UCSD-AML1 (cell line): ENCODE results near the gene PIP5KL1.
"Not testable (repeated sequence)": the region's sequence is repeated elsewhere in the genome, so short reads cannot be mapped to it uniquely, and the experiment has no call there.

Experiments used
- DNase-seq: peaks from one replicate; lab custom pipeline; 2025; ENCODE audit not compliant: unreplicated experiment; lab: John Stamatoyannopoulos, UW

The PIP5KL1 gene

GRCh38 chr9:127896395-127897192, 34.0 kb downstream of the PIP5KL1 start:
- no peak for DNase-seq

GRCh38 chr9:127895811-127896210, 34.8 kb downstream of the PIP5KL1 start:
- no peak for DNase-seq

GRCh38 chr9:127893392-127893791, 37.2 kb downstream of the PIP5KL1 start:
- DNase-seq = no peak

GRCh38 chr9:127892831-127893230, 37.7 kb downstream of the PIP5KL1 start:
- no peak for DNase-seq

GRCh38 chr9:127890053-127890452, 40.5 kb downstream of the PIP5KL1 start:
- DNase-seq = no peak

GRCh38 chr9:127887792-127888191, 42.8 kb downstream of the PIP5KL1 start:
- no peak for DNase-seq

GRCh38 chr9:127886401-127886972, 44.1 kb downstream of the PIP5KL1 start:
- DNase-seq = no peak

- no peak for DNase-seq
Observed at GRCh38 chr9:127885508-127886281, 44.9 kb downstream of the PIP5KL1 start.

GRCh38 chr9:127884976-127885490, 45.5 kb downstream of the PIP5KL1 start:
- DNase-seq = no peak

GRCh38 chr9:127884427-127884911, 46.1 kb downstream of the PIP5KL1 start:
- peak; percentile 48 for DNase-seq

- DNase-seq = no peak
Observed at GRCh38 chr9:127883959-127884358, 46.6 kb downstream of the PIP5KL1 start.

- not testable (repeated sequence) for DNase-seq
Observed at GRCh38 chr9:127881715-127882114, 48.9 kb downstream of the PIP5KL1 start.

GRCh38 chr9:127880143-127880542, 50.4 kb downstream of the PIP5KL1 start:
- no peak for DNase-seq

- no peak for DNase-seq
Observed at GRCh38 chr9:127878652-127879390, 51.8 kb downstream of the PIP5KL1 start.

GRCh38 chr9:127878001-127878651, 52.5 kb downstream of the PIP5KL1 start:
- DNase-seq = no peak

GRCh38 chr9:127877566-127877998, 53.0 kb downstream of the PIP5KL1 start, which contains the start of gene AK1:
Gene AK1 (minus strand): TSS chr9:127877675. CDS start chr9:127874617, 3,058 bp downstream.
- no peak for DNase-seq

- DNase-seq = no peak
Observed at GRCh38 chr9:127876764-127877562, 53.6 kb downstream of the PIP5KL1 start.

- no peak for DNase-seq
Observed at GRCh38 chr9:127876026-127876763, 54.4 kb downstream of the PIP5KL1 start.
